ENCODE data around the gene DHRS1.
"Not testable (repeated sequence)": the region's sequence is repeated elsewhere in the genome, so short reads cannot be mapped to it uniquely, and the experiment has no call there.

DHRS1 gene
- 21.0 to 23.2 reads per million in 2 donors for total RNA-seq

- peak; percentile 87 for DNase-seq
Observed at GRCh38 chr14:24299255-24300191, at the start of gene DHRS1, which contains the start of gene NOP9. TSS of gene DHRS1 (minus strand) at chr14:24299780. CDS start at chr14:24299106, 674 bp downstream. TSS of gene NOP9 (plus strand) at chr14:24299850. CDS start at chr14:24299955, 105 bp downstream.

GRCh38 chr14:24348186-24348585, 48.6 kb upstream of the DHRS1 start:
- no peak for DNase-seq

GRCh38 chr14:24347134-24347533, 47.6 kb upstream of the DHRS1 start:
- DNase-seq, result no peak

- no peak for DNase-seq
Observed at GRCh38 chr14:24343795-24344660, 44.4 kb upstream of the DHRS1 start.

GRCh38 chr14:24342889-24343288, 43.3 kb upstream of the DHRS1 start:
- DNase-seq, result no peak

- DNase-seq, result no peak
Observed at GRCh38 chr14:24340606-24341005, 41.0 kb upstream of the DHRS1 start.

GRCh38 chr14:24339284-24340151, 39.9 kb upstream of the DHRS1 start, which contains the start of gene RIPK3:
TSS of gene RIPK3 (minus strand) at chr14:24339991. CDS start at chr14:24339826, 165 bp downstream.
- peak; percentile 21 for DNase-seq

GRCh38 chr14:24338843-24339242, 39.3 kb upstream of the DHRS1 start:
- DNase-seq, result no peak

- no peak for DNase-seq
Observed at GRCh38 chr14:24337824-24338175, 38.2 kb upstream of the DHRS1 start.

GRCh38 chr14:24337144-24337823, 37.7 kb upstream of the DHRS1 start:
- no peak for DNase-seq

- DNase-seq, result no peak
Observed at GRCh38 chr14:24335461-24336171, 36.0 kb upstream of the DHRS1 start.

- DNase-seq, result no peak
Observed at GRCh38 chr14:24334431-24335291, 35.1 kb upstream of the DHRS1 start, which contains the start of gene ADCY4. TSS of gene ADCY4 (minus strand) at chr14:24335071. CDS start at chr14:24334652, 419 bp downstream.

- peak; percentile 27 for DNase-seq
Observed at GRCh38 chr14:24332268-24332993, 32.9 kb upstream of the DHRS1 start.

- DNase-seq, result no peak
Observed at GRCh38 chr14:24331731-24332267, 32.2 kb upstream of the DHRS1 start.

GRCh38 chr14:24330973-24331674, 31.5 kb upstream of the DHRS1 start:
- no peak for DNase-seq

- peak; percentile 49 for DNase-seq
Observed at GRCh38 chr14:24329736-24330135, 30.2 kb upstream of the DHRS1 start.

- no peak for DNase-seq
Observed at GRCh38 chr14:24329073-24329663, 29.6 kb upstream of the DHRS1 start.

- not testable (repeated sequence) for DNase-seq
Observed at GRCh38 chr14:24327914-24328313, 28.3 kb upstream of the DHRS1 start.
